Keratinocyte (primary cell): Measurements from ENCODE around the gene FHAD1. TPM values are rescaled to one million over a fixed set of nuclear protein-coding genes. Genes with fewer than 3 reads are reported as not detected.

Source experiments
- DNase-seq: peaks from one replicate; pipeline ENCODE4 v3.0.0-alpha.2; 2011; ENCODE audit warnings: low read depth, missing footprints, low spot score
- FAIRE-seq: peaks from 2 replicates; lab custom pipeline; 2011; peaks lifted over from hg19 to GRCh38; lab: Jason Lieb, UNC
- H2AFZ ChIP-seq: 2 replicates; pipeline ENCODE4 v1.6.0; 2012; ENCODE audit warnings: low read length, control low read depth, inconsistent platforms; ENCODE audit not compliant: control insufficient read depth
- H3K27ac ChIP-seq: 2 replicates; pipeline ENCODE4 v1.5.1; 2011; ENCODE audit warnings: low read length; ENCODE audit not compliant: control insufficient read depth, insufficient read depth
- H3K27me3 ChIP-seq: 3 replicates; pipeline ENCODE4 v1.6.0; 2011; ENCODE audit warnings: low read length; ENCODE audit not compliant: control insufficient read depth, insufficient read depth; ENCODE audit errors: extremely low read depth
- H3K36me3 ChIP-seq, 2 experiments: 2 replicates in 1 of 2; 3 replicates in 1 of 2; pipeline ENCODE4 v1.5.1; 2011; ENCODE audit warnings: low read length in 2 of 2, mild to moderate bottlenecking in 1 of 2; ENCODE audit not compliant: control insufficient read depth in 2 of 2, insufficient read depth in 2 of 2; ENCODE audit errors: extremely low read depth in 1 of 2
- H3K4me1 ChIP-seq: 3 replicates; pipeline ENCODE4 v1.5.1; 2011; ENCODE audit warnings: low read length; ENCODE audit not compliant: control insufficient read depth, insufficient read depth; ENCODE audit errors: extremely low read depth
- H3K4me2 ChIP-seq: 3 replicates; pipeline ENCODE4 v1.6.0; 2011; ENCODE audit warnings: low read depth, low read length; ENCODE audit not compliant: control insufficient read depth, insufficient read depth; ENCODE audit errors: extremely low read depth
- H3K4me3 ChIP-seq, 3 experiments: fragments of 200-600 bp in 1 of 3; sonication (generic) in 1 of 3; 2 replicates in 2 of 3; 3 replicates in 1 of 3; pipeline ENCODE4 v1.5.1; 2011 to 2016; ENCODE audit warnings: low read length in 3 of 3, mild to moderate bottlenecking in 3 of 3, control low read depth in 2 of 3, inconsistent platforms in 1 of 3, low read depth in 1 of 3, mixed read lengths in 1 of 3, mixed run types in 1 of 3, moderate library complexity in 1 of 3; ENCODE audit not compliant: control insufficient read depth in 2 of 3, insufficient read depth in 2 of 3; ENCODE audit errors: extremely low read depth in 1 of 3
- H3K79me2 ChIP-seq: 2 replicates; pipeline ENCODE4 v1.6.0; 2012; ENCODE audit warnings: low read length; ENCODE audit not compliant: control insufficient read depth, insufficient read depth
- H3K9ac ChIP-seq: 3 replicates; pipeline ENCODE4 v1.6.0; 2011; ENCODE audit warnings: low read length; ENCODE audit not compliant: control insufficient read depth, insufficient read depth; ENCODE audit errors: extremely low read depth
- H3K9me1 ChIP-seq: 3 replicates; pipeline ENCODE4 v1.6.0; 2011; ENCODE audit warnings: low read length; ENCODE audit not compliant: control insufficient read depth, insufficient read depth; ENCODE audit errors: extremely low read depth
- H3K9me3 ChIP-seq: 2 replicates; pipeline ENCODE4 v1.5.1; 2012; ENCODE audit warnings: low read depth, low read length; ENCODE audit not compliant: control insufficient read depth
- H4K20me1 ChIP-seq: 3 replicates; pipeline ENCODE4 v1.6.0; 2011; ENCODE audit warnings: low read length; ENCODE audit not compliant: control insufficient read depth, insufficient read depth; ENCODE audit errors: extremely low read depth
- EZH2 ChIP-seq: IDR thresholded peaks from one replicate; pipeline ENCODE4 v1.6.1; 2012; ENCODE audit warnings: inconsistent platforms, mild to moderate bottlenecking, low read length, moderate library complexity
- dilution Hi-C: fragments of 300-500 bp; cut with MboI; formaldehyde crosslinking; loops from one replicate; pipeline ENCODE4 v1.7.0; 2020; ENCODE audit warnings: low sequenced_read_pairs; ENCODE audit not compliant: extremely low pct_ligation_motif_present
- polyA plus RNA-seq, 5 experiments: library from polyadenylated mRNA; depleted of rRNA in 3 of 5; stranded (reverse) in 3 of 5; stranded (forward) in 1 of 5; unstranded in 1 of 5; fragments of >200 nt; gene quantifications; 1 replicate in 1 of 5; 2 replicates in 3 of 5; 3 replicates in 1 of 5; pipeline versions ENCODE4 v1.2.1 to v1.2.3, GENCODE V29; 2011 to 2012; ENCODE audit warnings: missing spikeins in 2 of 5, low read depth in 1 of 5, low replicate concordance in 1 of 5
- TF ChIP-seq, protein P1 (sequence below), 3 experiments: IDR thresholded peaks in 1 of 3; conservative IDR thresholded peaks in 1 of 3; optimal IDR thresholded peaks in 1 of 3; 2 replicates in 2 of 3; 3 replicates in 1 of 3; pipeline versions ENCODE3 to v1.5.1; 2011; ENCODE audit warnings: low read length in 3 of 3, mild to moderate bottlenecking in 3 of 3, moderate library complexity in 2 of 3, control low read depth in 1 of 3, inconsistent platforms in 1 of 3; ENCODE audit not compliant: insufficient read depth in 2 of 3; ENCODE audit errors: extremely low read depth in 1 of 3

Gene FHAD1
- polyA plus RNA-seq, 1 donor (not counting 4 experiments of a cell fraction or from before 2014, with no cell fraction given) = 0.09 TPM

DNA sequence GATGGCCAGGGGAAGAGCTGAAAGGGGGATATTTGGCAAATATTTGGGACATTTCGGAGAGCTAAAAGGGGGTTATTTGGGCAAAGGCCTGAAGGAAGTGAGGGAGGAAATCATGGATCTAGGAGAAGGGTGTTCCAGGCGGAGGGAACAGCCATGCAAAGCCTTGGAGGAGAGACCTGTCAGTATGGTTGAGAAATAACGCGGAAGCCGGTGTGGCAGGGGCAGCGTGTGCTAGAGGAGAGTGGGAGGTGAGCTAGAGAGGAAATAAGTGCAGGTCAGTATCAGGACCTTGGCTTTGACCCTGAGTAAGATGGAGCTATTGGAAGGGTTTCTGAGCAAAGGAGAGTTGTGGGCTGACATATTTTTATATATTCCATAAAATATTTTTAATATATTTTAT, 194.2 kb downstream of the FHAD1 start:
- Histone ChIP-seq H2AFZ (no peak overlapping the region), H3K27ac (no peak overlapping the region), H4K20me1 (no peaks in the 10 kb centered on the region), H3K4me3 (no peak overlapping the region), H3K9me1 (peaks cover 2% of the 10 kb centered on the region), H3K79me2 (no peaks in the 10 kb centered on the region), H3K4me2 (no peak overlapping the region), H3K9ac (no peak overlapping the region), H3K36me3 (no peaks in the 10 kb centered on the region), H3K4me1 (no peaks in the 10 kb centered on the region), H3K27me3 (peaks cover 5% of the 10 kb centered on the region), H3K9me3 (no peaks in the 10 kb centered on the region)
- FAIRE-seq = no peak
- no peak for TF ChIP-seq EZH2
- TF ChIP-seq, protein P1, sequence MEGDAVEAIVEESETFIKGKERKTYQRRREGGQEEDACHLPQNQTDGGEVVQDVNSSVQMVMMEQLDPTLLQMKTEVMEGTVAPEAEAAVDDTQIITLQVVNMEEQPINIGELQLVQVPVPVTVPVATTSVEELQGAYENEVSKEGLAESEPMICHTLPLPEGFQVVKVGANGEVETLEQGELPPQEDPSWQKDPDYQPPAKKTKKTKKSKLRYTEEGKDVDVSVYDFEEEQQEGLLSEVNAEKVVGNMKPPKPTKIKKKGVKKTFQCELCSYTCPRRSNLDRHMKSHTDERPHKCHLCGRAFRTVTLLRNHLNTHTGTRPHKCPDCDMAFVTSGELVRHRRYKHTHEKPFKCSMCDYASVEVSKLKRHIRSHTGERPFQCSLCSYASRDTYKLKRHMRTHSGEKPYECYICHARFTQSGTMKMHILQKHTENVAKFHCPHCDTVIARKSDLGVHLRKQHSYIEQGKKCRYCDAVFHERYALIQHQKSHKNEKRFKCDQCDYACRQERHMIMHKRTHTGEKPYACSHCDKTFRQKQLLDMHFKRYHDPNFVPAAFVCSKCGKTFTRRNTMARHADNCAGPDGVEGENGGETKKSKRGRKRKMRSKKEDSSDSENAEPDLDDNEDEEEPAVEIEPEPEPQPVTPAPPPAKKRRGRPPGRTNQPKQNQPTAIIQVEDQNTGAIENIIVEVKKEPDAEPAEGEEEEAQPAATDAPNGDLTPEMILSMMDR (optimal IDR thresholded peaks at IDR 0.05 in 1 of 3, IDR thresholded peaks at IDR 0.05 in 1 of 3, conservative IDR thresholded peaks at IDR 0.05 in 1 of 3; ENCODE audit: extremely low read depth in 1 of 3, insufficient read depth in 2 of 3, low read length in 3 of 3) = no peak
- DNase-seq = no peak
- dilution Hi-C loops = no loop called here

DNA sequence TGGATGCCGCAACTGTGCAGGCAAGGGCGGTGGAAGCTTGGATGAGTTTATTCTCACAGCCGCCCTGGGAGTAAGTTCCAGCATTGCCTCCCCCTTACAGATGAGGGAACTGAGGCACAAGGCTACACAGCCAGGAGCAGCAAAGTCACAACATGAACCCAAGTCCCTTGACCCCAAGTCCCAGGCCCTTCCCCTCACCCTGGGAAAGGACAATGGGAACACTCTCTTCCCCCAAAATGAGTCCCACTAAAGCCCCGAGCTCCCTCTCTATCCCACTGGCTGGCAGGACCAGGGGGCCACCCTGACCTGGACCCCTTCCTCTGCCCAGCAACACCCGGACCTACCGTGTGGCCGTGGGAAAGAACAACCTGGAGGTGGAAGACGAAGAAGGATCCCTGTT, 195.1 kb downstream of the FHAD1 start:
- no peak for FAIRE-seq
- Histone ChIP-seq H3K4me2 (no peak overlapping the region), H3K9ac (no peak overlapping the region), H3K9me3 (no peaks in the 10 kb centered on the region), H3K36me3 (no peaks in the 10 kb centered on the region), H3K9me1 (peaks cover 2% of the 10 kb centered on the region), H3K27me3 (peaks cover 5% of the 10 kb centered on the region), H3K79me2 (no peaks in the 10 kb centered on the region), H3K27ac (no peak overlapping the region), H2AFZ (no peak overlapping the region), H3K4me1 (no peaks in the 10 kb centered on the region), H3K4me3 (no peak overlapping the region), H4K20me1 (no peaks in the 10 kb centered on the region)
- DNase-seq = no peak
- dilution Hi-C loops = no loop called here
- TF ChIP-seq, protein P1 (optimal IDR thresholded peaks at IDR 0.05 in 1 of 3, IDR thresholded peaks at IDR 0.05 in 1 of 3, conservative IDR thresholded peaks at IDR 0.05 in 1 of 3; ENCODE audit: extremely low read depth in 1 of 3, insufficient read depth in 2 of 3, low read length in 3 of 3) = no peak
- TF ChIP-seq EZH2 = no peak
